ENCODE results near the gene EPS8L2. TPM values are rescaled to one million over a fixed set of nuclear protein-coding genes. Genes with fewer than 3 reads are reported as not detected.
A peak's percentile ranks its signal among the peaks of the same experiment; 100 is the strongest.

Gene EPS8L2
- total RNA-seq, 4 donors from 2014 or later = 185 to 259 (median 195) TPM

DNA sequence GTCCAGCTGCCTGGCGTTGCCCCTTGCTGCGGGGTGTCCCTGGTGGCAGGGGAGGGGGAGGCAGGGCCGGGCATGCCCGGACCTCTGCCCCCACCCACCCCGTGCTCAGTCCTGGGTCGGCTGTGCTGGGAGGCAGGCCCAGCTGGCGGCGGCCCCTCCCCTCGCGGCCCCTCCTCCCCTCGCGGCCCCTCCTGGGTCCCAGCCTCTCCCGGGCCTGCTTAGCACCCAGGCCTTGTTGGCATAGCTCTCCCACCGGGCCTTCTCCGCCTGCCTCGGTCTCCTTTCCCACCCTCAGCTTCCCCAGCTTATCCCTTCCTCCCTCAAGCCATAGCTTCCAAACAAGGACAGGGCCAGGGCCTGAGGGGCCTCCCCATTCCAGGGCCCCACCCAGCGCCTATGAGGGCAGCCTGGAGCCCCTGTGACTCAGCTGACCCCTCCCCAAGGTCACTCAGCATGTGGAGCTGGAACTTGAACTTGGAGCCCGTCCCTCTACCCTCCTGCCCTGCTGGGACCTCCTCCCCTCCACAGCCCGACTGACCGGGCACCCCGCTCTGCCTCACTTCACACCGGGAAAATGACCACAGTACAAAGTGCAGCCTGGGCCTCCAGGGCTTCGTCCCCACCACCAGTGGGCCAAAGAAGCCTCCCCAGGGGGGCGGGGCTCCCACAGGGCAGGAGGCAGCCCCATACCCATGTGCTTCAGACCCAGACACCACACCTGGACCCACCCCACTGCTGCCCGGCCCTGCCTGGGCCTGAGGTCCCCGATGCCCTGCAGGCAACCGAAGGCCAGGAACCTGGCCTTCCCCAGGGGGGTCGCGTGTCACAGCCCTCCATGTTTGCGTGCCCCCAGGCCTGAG is 1.2 kb downstream of the EPS8L2 start:
- Histone ChIP-seq H3K36me3 (peaks cover 0 to under 1% of the 10 kb centered on the region in 2 donors), H3K4me3 (replicated peaks in 1 of 3) (peak overlapping the region; percentile 20 to 56 (median 39)), H3K9me3 (no peaks in the 10 kb centered on the region), H3K27ac (peak overlapping the region; percentile 91 to 99 (median 97)), H3K27me3 (no peaks in the 10 kb centered on the region), H3K4me1 (peaks cover 32 to 71% of the 10 kb centered on the region in 2 donors)
- peak in 1 of 2 donors; percentile 60 for TF ChIP-seq POLR2A (IDR thresholded peaks at IDR 0.05)
- TF ChIP-seq, protein P1, sequence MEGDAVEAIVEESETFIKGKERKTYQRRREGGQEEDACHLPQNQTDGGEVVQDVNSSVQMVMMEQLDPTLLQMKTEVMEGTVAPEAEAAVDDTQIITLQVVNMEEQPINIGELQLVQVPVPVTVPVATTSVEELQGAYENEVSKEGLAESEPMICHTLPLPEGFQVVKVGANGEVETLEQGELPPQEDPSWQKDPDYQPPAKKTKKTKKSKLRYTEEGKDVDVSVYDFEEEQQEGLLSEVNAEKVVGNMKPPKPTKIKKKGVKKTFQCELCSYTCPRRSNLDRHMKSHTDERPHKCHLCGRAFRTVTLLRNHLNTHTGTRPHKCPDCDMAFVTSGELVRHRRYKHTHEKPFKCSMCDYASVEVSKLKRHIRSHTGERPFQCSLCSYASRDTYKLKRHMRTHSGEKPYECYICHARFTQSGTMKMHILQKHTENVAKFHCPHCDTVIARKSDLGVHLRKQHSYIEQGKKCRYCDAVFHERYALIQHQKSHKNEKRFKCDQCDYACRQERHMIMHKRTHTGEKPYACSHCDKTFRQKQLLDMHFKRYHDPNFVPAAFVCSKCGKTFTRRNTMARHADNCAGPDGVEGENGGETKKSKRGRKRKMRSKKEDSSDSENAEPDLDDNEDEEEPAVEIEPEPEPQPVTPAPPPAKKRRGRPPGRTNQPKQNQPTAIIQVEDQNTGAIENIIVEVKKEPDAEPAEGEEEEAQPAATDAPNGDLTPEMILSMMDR (IDR thresholded peaks at IDR 0.05) = peak in 3 of 6 experiments; percentile 16 to 43 (median 32)
- DNase-seq = peak; percentile 76 to 83
- intact Hi-C loops (cut with DNase I) = no loop called here
- 15 to 42% methylated on average over 9 to 11 of the region's 30 CpGs for WGBS, 2 donors

DNA sequence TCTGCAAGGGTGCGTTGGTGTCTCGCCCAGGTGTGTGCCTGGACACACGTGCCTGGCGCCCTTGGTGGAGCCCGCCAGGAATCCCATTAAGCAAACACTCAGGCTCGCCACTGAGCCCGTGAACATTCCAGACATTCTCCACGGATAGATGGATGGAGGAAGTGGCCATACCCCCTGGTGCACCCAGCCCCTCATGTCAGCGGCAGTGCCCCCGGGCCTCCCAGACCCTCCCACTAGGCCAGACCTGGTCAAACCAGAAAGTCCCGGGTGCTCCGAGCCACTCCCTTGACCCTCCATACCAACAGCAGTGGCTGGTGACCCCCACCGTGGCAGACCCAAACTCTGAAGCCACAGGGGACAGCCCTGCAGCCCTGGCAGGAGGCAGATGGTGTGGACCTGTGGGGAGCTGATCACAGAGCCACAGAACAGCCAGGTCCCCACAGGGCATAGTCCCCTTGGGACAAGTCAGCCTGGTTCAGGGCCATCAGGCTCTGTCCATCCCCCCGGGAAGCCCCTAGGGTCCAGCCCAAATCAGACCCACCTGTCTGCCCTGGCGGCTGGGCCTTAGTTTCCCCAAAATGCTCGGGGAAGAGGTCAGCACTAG is 1.9 kb downstream of the EPS8L2 start:
- WGBS, 2 donors = 43 to 48% methylated on average over 7 to 13 of the region's 16 CpGs
- H3K27me3 ChIP-seq = no peaks in the 10 kb centered on the region
- no peak overlapping the region for H3K4me3 ChIP-seq (replicated peaks in 1 of 3)

DNA sequence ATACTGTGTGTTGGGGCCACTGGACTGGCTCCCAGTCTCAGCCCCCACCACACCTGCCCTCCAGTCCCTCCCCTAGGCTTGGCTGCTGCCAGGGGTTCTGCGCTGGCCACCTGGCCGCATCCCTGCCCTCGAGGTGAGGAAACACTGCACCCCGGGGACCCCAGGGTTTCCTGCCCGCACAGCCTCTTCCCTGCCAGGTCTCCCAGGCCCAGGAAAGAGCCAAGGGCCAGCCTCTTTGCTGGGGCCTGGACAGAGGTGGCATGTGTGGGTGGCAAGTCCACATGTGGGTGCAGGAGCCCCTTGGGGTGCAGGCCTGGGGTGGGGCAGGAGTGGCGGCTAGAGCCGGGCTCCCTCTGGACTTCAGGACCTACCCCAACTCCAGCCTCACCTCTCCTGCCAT is 2.5 kb downstream of the EPS8L2 start:
- no peaks in the 10 kb centered on the region for H3K27me3 ChIP-seq
- DNase-seq = no peak

More for the DNA sequence above, 1.9 kb downstream of the EPS8L2 start:
- DNase-seq = peak; percentile 93 to 94
- H3K36me3 ChIP-seq = no peaks in the 10 kb centered on the region
- TF ChIP-seq POLR2A (IDR thresholded peaks at IDR 0.05) = peak in 1 of 2 donors; percentile 56
- TF ChIP-seq, protein P1 (IDR thresholded peaks at IDR 0.05) = no peak
- H3K27ac ChIP-seq = peak overlapping the region; percentile 91 to 99 (median 97)
- intact Hi-C loops (cut with DNase I) = no loop called here
- peaks cover 32 to 70% of the 10 kb centered on the region in 2 donors for H3K4me1 ChIP-seq
- H3K9me3 ChIP-seq = no peaks in the 10 kb centered on the region

DNA sequence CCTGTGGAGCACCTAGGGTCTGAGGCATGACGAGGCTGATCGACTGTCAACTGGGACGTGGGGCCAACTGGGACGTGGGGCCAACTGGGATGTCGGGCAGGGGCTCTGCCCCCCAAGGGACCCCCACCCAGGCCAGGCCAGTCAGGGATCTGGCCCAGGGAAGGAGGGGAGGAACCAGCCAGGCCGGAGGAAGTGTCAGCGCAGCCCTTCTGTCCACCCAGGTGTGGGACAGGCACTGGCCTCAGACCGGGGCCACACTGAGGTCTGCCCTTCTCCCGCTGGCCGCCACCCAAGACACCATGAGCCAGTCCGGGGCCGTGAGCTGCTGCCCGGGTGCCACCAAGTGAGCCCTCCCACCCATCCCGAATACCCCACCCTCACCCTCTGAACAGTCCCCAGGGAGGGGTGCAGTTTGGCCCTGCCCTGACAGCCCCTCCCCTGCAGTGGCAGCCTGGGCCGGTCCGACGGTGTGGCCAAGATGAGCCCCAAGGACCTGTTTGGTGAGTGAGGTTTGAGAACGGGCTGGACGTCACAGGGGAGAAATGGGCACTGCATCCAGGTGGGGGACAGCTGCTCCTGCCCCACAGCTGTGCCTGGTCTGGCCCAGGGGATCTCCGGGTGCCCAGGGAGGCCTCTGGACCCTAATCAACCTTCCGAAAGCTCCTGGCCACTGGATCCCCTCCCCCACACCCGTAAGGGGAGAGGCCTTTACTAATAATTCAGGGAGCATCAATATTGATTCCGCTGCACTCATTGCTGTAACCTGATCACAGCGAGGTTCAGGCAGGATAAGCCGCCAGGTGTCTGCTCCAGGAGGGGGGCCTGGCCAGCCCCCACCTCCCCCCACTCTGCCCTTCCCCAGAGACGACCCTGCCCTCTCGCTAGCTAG is 3.3 kb downstream of the EPS8L2 start:
- peak overlapping the region; percentile 61 to 91 (median 77) for H3K27ac ChIP-seq

More for the DNA sequence above, 2.5 kb downstream of the EPS8L2 start:
- intact Hi-C loops (cut with DNase I) = no loop called here
- TF ChIP-seq POLR2A (IDR thresholded peaks at IDR 0.05) = no peak
- TF ChIP-seq, protein P1 (IDR thresholded peaks at IDR 0.05) = no peak
- Histone ChIP-seq H3K9me3 (no peaks in the 10 kb centered on the region), H3K4me1 (peaks cover 32 to 66% of the 10 kb centered on the region in 2 donors), H3K36me3 (no peaks in the 10 kb centered on the region), H3K27ac (peak overlapping the region; percentile 91 to 97 (median 93)), H3K4me3 (replicated peaks in 1 of 3) (no peak overlapping the region)
- 87 to 96% methylated on average over 2 to 6 of the region's 7 CpGs for WGBS, 2 donors

More for the DNA sequence above, 3.3 kb downstream of the EPS8L2 start:
- Histone ChIP-seq H3K36me3 (no peaks in the 10 kb centered on the region), H3K4me3 (replicated peaks in 1 of 3) (no peak overlapping the region), H3K4me1 (peaks cover 32 to 66% of the 10 kb centered on the region in 2 donors), H3K27me3 (no peaks in the 10 kb centered on the region), H3K9me3 (no peaks in the 10 kb centered on the region)
- 74 to 94% methylated on average over 7 to 24 of the region's 27 CpGs for WGBS, 2 donors
- intact Hi-C loops (cut with DNase I) = no loop called here
- TF ChIP-seq, protein P1 (IDR thresholded peaks at IDR 0.05) = no peak
- TF ChIP-seq POLR2A (IDR thresholded peaks at IDR 0.05) = no peak
- peak; percentile 33 to 48 for DNase-seq
